ENCODE data around the gene ANO2.
"Not testable (repeated sequence)": the region's sequence is repeated elsewhere in the genome, so short reads cannot be mapped to it uniquely, and the experiment has no call there.

ANO2 gene

DNA sequence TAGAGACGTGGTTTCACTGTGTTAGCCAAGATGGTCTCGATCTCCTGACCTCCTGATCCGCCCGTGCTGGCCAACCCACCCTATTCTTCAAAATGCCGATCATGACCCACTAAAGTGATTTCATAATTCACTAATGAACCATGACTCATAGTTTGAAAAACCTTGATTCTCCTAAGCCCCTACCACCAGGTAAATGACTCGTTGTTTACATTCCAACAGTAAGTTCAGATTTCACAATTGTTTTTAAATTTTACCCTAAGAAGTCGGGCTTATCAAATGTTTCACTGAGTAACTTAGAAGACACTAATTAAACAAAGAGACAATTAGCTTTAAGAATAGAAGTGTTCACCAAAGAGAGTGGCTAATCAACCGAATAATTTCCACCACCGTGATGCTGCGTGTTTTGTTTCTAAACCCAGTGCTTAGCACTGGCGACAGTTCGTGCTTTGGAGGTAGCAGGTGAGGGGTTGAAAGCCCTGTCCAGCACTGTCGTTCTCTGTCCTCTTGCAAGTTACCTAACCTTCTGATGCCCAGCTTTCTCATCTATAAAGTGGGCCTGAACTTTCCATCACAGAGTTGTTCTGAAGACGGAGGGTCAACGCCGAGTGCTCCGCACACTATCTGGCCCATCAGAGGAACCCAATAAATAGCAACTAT lies 376.6 kb downstream of the ANO2 start:
- no peak for DNase-seq

- no peak for DNase-seq
These were observed 377.9 kb downstream of the ANO2 start for GRCh38 chr12:5567016-5567725.

GRCh38 chr12:5565933-5566599 lies 379.0 kb downstream of the ANO2 start:
- no peak for DNase-seq

DNA sequence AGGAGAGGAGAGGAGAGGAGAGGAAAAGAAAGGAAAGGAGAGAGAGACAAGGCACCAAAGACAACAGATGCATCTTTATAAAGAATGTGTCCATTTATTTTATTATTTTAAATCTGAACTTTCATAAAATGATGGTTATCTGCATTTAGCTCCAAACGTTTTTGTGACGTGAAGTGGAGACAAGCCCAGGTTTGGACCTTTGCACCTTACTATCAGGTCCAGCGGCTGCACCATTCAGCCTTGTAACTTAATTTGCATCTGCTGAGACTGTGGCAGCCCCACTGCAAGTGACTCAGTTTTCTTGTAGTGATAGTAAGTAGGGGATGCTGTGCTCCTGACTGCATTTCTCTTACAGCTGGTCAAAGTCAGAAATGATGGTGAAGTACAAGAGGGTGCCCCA lies 382.5 kb downstream of the ANO2 start:
- DNase-seq = no peak

DNA sequence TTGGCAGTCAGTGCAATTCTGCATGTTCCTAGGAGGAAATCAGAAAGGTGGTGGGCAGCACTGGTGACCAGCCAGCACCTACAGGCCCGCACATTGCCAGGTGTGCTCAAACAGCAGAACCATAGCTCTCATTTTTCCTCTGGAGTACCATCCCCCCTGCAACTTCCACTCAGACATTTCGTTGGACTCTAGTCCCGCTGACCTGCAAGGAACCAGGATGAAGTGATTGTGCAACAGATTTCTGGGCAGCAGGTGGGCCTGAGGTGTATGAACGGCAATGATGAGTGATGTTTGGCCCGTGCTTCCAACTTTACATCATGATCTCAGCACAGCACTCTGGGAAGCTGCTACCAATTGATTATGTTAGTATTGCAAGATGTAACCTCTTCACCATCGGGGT lies 383.2 kb downstream of the ANO2 start:
- no peak for DNase-seq

- no peak for DNase-seq
These were observed 384.0 kb downstream of the ANO2 start for GRCh38 chr12:5561057-5561456.

DNA sequence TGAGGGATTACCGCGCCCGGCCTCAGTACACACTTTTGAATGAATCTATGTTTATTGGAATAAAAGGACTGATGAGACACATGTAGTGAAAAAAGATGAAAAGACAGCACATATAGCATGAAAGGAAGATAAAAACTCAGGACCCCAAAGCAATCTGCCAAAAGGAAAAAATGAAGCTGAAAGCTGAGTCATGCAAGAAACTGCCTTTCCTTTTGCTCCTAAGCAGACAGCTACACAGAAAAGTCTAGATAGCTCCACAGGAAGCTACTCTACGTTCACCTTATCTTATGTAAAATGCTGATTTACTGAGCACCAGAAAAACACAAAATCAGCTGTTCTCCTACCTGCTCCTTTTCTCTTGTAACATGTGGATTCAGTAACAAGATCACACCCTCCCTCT lies 384.8 kb downstream of the ANO2 start:
- no peak for DNase-seq

- DNase-seq = no peak
These were observed 387.2 kb downstream of the ANO2 start for GRCh38 chr12:5557906-5558305.

DNA sequence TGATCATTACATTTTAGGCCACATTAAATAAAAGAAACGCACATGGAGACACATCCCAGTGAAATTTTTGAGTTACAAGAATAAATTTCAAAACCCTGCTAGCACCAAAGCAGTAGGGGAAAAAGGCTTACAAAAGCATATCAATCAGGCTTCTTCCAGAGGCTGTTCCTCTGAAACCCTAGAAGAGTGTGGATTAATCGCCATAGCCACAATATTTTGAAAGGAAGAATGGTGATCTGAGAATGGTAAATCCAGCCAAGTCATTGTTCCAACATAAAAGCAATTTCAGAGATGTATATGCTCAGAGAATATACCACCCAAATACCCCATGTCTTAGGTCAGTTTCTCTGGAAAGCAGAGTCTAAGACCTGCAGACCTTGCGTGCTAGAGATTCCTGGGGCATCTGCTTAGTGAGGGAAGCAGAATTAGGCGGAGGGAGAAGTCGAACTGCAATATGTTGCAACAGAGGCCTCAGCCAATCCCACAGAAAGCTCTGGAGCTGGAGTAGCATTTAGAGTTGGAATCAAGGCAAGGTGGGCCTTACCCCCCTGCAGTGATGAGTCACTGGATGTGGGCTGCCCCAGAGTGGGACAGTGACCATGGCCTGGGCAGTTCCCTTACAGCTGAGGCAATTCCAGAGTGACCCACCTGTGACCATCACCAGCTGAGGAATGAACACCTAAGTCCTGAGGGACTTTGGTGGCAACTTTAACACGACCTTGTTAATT lies 387.9 kb downstream of the ANO2 start:
- no peak for DNase-seq

GRCh38 chr12:5556033-5556614 lies 388.9 kb downstream of the ANO2 start:
- no peak for DNase-seq

- no peak for DNase-seq
These were observed 390.3 kb downstream of the ANO2 start for GRCh38 chr12:5554711-5555110.

DNA sequence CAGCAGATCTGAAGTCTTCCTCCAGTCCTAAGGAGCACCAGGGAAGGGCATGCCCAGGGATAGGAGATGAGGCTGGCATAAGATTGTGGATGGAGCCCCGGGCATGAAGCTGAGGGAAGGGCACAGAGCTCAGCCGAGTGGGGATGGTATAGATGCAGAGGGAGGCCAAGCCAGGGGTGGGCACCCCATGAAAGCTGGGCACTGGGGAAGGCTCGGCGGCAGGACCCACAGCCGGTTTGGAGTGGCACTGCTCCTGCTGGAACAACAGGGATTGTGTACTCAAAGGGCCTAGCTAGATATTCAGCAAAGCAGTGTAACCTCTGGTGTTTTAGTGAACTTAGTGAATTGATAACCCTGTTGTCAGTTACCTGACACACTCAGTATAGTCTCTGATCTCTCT lies 396.0 kb downstream of the ANO2 start:
- no peak for DNase-seq

DNA sequence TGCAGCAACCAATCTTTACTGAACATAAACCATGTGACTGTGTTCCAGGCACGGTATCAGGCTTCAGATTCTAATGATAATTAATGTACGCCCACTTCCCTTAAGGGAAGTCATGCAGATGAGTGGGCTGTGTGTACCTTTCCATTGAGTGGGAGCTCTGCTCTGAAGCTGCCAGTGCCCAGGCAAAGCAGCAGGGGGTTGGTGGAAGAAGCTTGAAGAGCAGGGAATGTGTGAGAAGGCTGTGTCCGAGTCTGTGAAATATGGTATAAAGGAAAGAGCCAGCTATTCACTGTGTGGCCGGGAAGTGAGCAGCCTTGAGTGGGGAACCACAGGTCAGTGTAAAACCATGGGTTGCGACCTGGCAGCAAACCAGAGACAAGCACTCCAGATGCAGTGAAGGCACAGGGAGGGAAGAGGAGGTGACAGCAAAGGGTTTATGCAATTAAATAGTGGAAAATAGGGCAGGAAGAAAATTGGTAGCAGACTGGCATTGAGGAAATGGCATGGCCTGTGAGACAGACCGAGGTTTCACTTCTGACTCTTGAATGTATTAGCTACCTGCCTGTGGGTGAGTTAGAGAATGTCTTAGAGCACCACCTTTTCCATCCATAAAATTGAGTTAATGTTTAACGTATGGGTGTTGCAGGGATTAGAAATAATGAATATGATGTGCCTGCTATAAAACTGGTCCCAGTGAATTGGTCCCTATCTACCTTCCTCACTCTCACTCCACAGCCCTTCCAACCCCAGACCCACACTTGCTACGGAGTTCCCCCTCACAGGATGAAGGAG lies 396.7 kb downstream of the ANO2 start:
- DNase-seq = no peak

DNA sequence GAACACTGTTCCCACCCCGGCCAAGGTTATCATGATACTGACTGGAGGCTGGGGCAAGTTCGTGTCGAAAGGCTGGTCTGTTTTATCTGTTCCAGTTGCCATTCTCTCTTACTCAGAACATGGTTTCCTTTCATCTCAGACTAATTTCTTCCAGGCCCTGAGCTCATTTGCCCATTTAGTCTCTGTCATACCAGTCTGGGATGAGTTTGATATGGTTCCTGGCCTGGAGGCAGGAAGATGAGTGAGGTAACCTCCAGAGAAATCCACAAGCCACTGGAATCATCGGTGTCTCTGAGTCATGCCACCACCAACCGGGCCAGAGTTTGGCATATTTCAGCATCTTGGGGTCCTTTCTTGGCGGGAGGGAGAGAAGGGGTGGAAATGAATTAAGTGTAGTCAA lies 398.4 kb downstream of the ANO2 start:
- DNase-seq = no peak

- DNase-seq = no peak
These were observed 407.3 kb downstream of the ANO2 start for GRCh38 chr12:5537771-5538170.

- not testable (repeated sequence) for DNase-seq
These were observed 407.9 kb downstream of the ANO2 start for GRCh38 chr12:5537026-5537615.

GRCh38 chr12:5535541-5535940 lies 409.5 kb downstream of the ANO2 start:
- DNase-seq = no peak

- no peak for DNase-seq
These were observed 410.4 kb downstream of the ANO2 start for GRCh38 chr12:5534426-5535199.

DNA sequence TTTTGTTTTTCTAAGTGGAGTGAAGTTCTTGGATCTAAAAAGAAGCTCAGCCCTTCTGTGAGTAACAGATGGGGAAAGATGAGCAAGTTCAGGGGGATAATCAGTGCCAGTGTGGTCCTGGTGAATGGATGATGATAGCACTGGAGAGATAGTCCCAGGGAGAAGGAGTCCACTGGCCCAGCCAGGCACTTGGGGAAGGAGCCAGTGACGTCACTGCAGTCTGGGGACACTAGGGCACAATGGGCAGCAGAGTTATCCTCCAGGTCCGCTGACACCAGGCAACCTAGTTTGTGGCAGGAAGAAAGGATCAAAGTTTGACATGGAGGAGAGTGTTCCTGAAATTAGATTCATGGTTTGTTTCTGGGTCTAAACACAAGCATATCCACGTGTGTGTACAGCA lies 411.7 kb downstream of the ANO2 start:
- no peak for DNase-seq

GRCh38 chr12:5525783-5526367 lies 419.2 kb downstream of the ANO2 start:
- no peak for DNase-seq

Measured in NCI-H510A treated with DMSO at 0.1 percent for 48 hours (cell line).